Right renal pelvis (tissue), 4 donors: Measurements from ENCODE around the gene TMEM215. TPM values are rescaled to one million over a fixed set of nuclear protein-coding genes. Genes with fewer than 3 reads are reported as not detected.

ENCODE experiments used
- DNase-seq, 4 donors: peaks; one replicate each; pipeline ENCODE4 v3.0.0-alpha.2; 2013; ENCODE audit warnings: low read depth in 4 of 4, low spot score in 3 of 4, missing footprints in 1 of 4
- polyA plus RNA-seq, 4 donors: library from polyadenylated mRNA; unstranded; fragments of 120-200 nt; gene quantifications; one replicate each; pipeline ENCODE4 v1.2.1, GENCODE V29; 2013; ENCODE audit not compliant: insufficient read length in 4 of 4

Gene TMEM215
- polyA plus RNA-seq, 4 donors, result 0.13 to 0.39 (median 0.26) TPM

DNA sequence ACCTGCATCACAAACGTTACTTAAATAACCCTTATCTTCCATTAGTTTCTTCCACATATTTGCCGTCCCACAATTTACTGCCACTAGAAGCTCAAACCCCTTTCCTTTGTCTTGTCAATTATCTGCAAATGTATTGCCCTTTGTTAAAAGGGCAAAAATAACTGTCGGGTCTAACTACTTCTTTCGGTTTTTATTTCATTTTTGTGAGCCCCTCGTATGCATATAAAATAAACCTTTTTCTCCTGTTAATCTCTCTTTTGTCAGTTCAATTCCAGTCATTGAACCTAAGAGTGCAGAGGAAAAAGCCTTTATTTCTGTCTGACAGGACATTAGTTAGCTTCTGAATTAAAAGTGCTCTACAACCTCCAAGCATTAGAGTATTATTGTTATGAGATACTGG, 45.5 kb downstream of the TMEM215 start:
- DNase-seq, result no peak

GRCh38 chr9:32832346-32832745, 49.0 kb downstream of the TMEM215 start:
- no peak for DNase-seq

Other genes with a start within 250 kb of the TMEM215 start
- gene SMIM27, start 231.2 kb upstream of the TMEM215 start, polyA plus RNA-seq, result 10 to 100 TPM; 14.1 to 18.8 (median 15.5) TPM
- 10 to 100 TPM; 26.6 to 37.1 (median 35.3) TPM for gene TOPORS, start 231.0 kb upstream of the TMEM215 start, polyA plus RNA-seq
- gene NDUFB6, start 210.4 kb upstream of the TMEM215 start, polyA plus RNA-seq, result 10 to 100 TPM; 76.4 to 93.8 (median 83.3) TPM
- under 1 TPM in 3 of 4 donors, not detected in 1; 0.06 to 0.10 (median 0.07) TPM for gene TAF1L, start 147.9 kb upstream of the TMEM215 start, polyA plus RNA-seq
- 10 to 100 TPM; 42.5 to 53.0 (median 43.8) TPM for gene APTX, start 218.1 kb downstream of the TMEM215 start, polyA plus RNA-seq
- gene DNAJA1, start 241.7 kb downstream of the TMEM215 start, polyA plus RNA-seq, result 100 to 1,000 TPM; 238 to 275 (median 248) TPM